NOMO-1 treated with DMSO at 0.1 percent for 48 hours (cell line): ENCODE data around the gene SHISA9.

ENCODE experiments used
- DNase-seq: peaks from one replicate; lab custom pipeline; 2025; ENCODE audit not compliant: unreplicated experiment; lab: John Stamatoyannopoulos, UW

The SHISA9 gene

GRCh38 chr16:13063457-13063856, 162.1 kb downstream of the SHISA9 start:
- no peak for DNase-seq

GRCh38 chr16:13064821-13065220, 163.4 kb downstream of the SHISA9 start:
- DNase-seq, result no peak

GRCh38 chr16:13067648-13068047, 166.2 kb downstream of the SHISA9 start:
- no peak for DNase-seq

- no peak for DNase-seq
These were observed 167.7 kb downstream of the SHISA9 start for GRCh38 chr16:13068912-13069583.

- no peak for DNase-seq
These were observed 168.9 kb downstream of the SHISA9 start for GRCh38 chr16:13070268-13070667.

- no peak for DNase-seq
These were observed 175.5 kb downstream of the SHISA9 start for GRCh38 chr16:13076878-13077277.

GRCh38 chr16:13077816-13078215, 176.4 kb downstream of the SHISA9 start:
- no peak for DNase-seq

GRCh38 chr16:13080531-13080930, 179.1 kb downstream of the SHISA9 start:
- no peak for DNase-seq

- no peak for DNase-seq
These were observed 180.5 kb downstream of the SHISA9 start for GRCh38 chr16:13081825-13082331.

GRCh38 chr16:13083681-13084080, 182.3 kb downstream of the SHISA9 start:
- no peak for DNase-seq

GRCh38 chr16:13084331-13084730, 182.9 kb downstream of the SHISA9 start:
- no peak for DNase-seq

- DNase-seq, result no peak
These were observed 192.3 kb downstream of the SHISA9 start for GRCh38 chr16:13093661-13094060.

- DNase-seq, result no peak
These were observed 193.7 kb downstream of the SHISA9 start for GRCh38 chr16:13095061-13095460.

GRCh38 chr16:13098536-13098935, 197.1 kb downstream of the SHISA9 start:
- no peak for DNase-seq

- DNase-seq, result no peak
These were observed 198.4 kb downstream of the SHISA9 start for GRCh38 chr16:13099822-13100221.

GRCh38 chr16:13100970-13101369, 199.6 kb downstream of the SHISA9 start:
- no peak for DNase-seq

GRCh38 chr16:13101828-13102227, 200.4 kb downstream of the SHISA9 start:
- DNase-seq, result no peak

- DNase-seq, result no peak
These were observed 201.0 kb downstream of the SHISA9 start for GRCh38 chr16:13102401-13102800.

- no peak for DNase-seq
These were observed 202.6 kb downstream of the SHISA9 start for GRCh38 chr16:13103831-13104530.

- DNase-seq, result no peak
These were observed 203.4 kb downstream of the SHISA9 start for GRCh38 chr16:13104772-13105171.

- DNase-seq, result no peak
These were observed 204.0 kb downstream of the SHISA9 start for GRCh38 chr16:13105427-13105826.

- no peak for DNase-seq
These were observed 205.1 kb downstream of the SHISA9 start for GRCh38 chr16:13106464-13106863.

GRCh38 chr16:13108126-13108525, 206.7 kb downstream of the SHISA9 start:
- no peak for DNase-seq
